HCT116 (cell line): ENCODE measurements around the gene CNTNAP2. TPM values are rescaled to one million over a fixed set of nuclear protein-coding genes. Genes with fewer than 3 reads are reported as not detected.

ENCODE experiments used
- ATAC-seq: fragments of 200-7000 bp; cut with Tn5 transposase; 2 replicates; pipeline ENCODE4 v1.9.1; 2020; ENCODE audit warnings: mild to moderate bottlenecking, moderate library complexity
- BruUV-seq: library from RNA; stranded (reverse); fragments of 400-500 nt; replicated peaks from 2 replicates; lab custom pipeline; 2021; lab: Mats Ljungman, UMichigan
- CTCF ChIA-PET: fragments of 300-600 bp; sonication (Branson Sonifier 250); formaldehyde crosslinking; loops from one replicate; lab custom pipeline; 2021; ENCODE audit warnings: antibody characterized with exemption; lab: Charles Lee
- POLR2A ChIA-PET: fragments of 300-600, 350-600 bp; sonication (Branson Sonifier 250); formaldehyde crosslinking; loops from one replicate; lab custom pipeline; 2021; ENCODE audit warnings: antibody characterized with exemption; lab: Charles Lee
- RAD21 ChIA-PET, 2 experiments: fragments of 300-600 bp; sonication (Branson Sonifier 250); formaldehyde crosslinking; loops; one replicate each; lab custom pipeline; 2023; ENCODE audit warnings: low total read pairs in 2 of 2; ENCODE audit not compliant: uncharacterized antibody in 2 of 2, unreplicated experiment in 2 of 2, low non-redundant PET in 1 of 2; lab: Charles Lee
- DNase-seq: peaks from one replicate; pipeline ENCODE4 v3.0.0-alpha.2; 2010; ENCODE audit warnings: low read depth, low spot score
- H2AFZ ChIP-seq: fragments of 200-600 bp; shearing (Covaris generic), sonication (generic); 2 replicates; pipeline ENCODE4 v1.6.1; 2017; ENCODE audit warnings: low read depth, mixed run types, mixed read lengths, antibody characterized with exemption, low read length; ENCODE audit not compliant: poor library complexity, severe bottlenecking
- H3K27ac ChIP-seq: 2 replicates; pipeline ENCODE4 v1.5.1; 2012; ENCODE audit warnings: low read depth, low read length
- H3K27me3 ChIP-seq: fragments of 200-600 bp; sonication (generic); 2 replicates; pipeline ENCODE4 v1.6.1; 2016; ENCODE audit warnings: mixed run types, low read length, mixed read lengths; ENCODE audit not compliant: insufficient read depth
- H3K36me3 ChIP-seq, 2 experiments: fragments of 200-500 bp in 1 of 2; fragments of 200-600 bp in 1 of 2; sonication (Bioruptor generic) in 1 of 2; sonication (generic) in 1 of 2; 2 replicates each; pipeline versions ENCODE4 v1.5.1 to v1.6.1; 2014 to 2016; ENCODE audit warnings: low read length in 2 of 2, inconsistent platforms in 1 of 2, mixed read lengths in 1 of 2, mixed run types in 1 of 2; ENCODE audit not compliant: insufficient read depth in 2 of 2, control insufficient read depth in 1 of 2
- H3K4me1 ChIP-seq, 2 experiments: fragments of 200-600 bp in 1 of 2; sonication (generic) in 1 of 2; 2 replicates each; pipeline versions ENCODE4 v1.5.1 to v1.6.1; 2012 to 2017; ENCODE audit warnings: low read length in 2 of 2, inconsistent platforms in 1 of 2, mild to moderate bottlenecking in 1 of 2, mixed read lengths in 1 of 2, mixed run types in 1 of 2, moderate library complexity in 1 of 2; ENCODE audit not compliant: insufficient read depth in 2 of 2, control insufficient read depth in 1 of 2
- H3K4me2 ChIP-seq: fragments of 200-600 bp; sonication (generic); 2 replicates; pipeline ENCODE4 v1.6.1; 2017; ENCODE audit warnings: mixed run types, low read length, mixed read lengths
- H3K4me3 ChIP-seq, 2 experiments: fragments of 200-600 bp in 1 of 2; sonication (generic) in 1 of 2; replicated peaks in 1 of 2; 2 replicates each; pipeline ENCODE4 v1.5.1; 2011 to 2016; ENCODE audit warnings: low read length in 2 of 2, control low read depth in 1 of 2, low read depth in 1 of 2, mild to moderate bottlenecking in 1 of 2, mixed read lengths in 1 of 2, mixed run types in 1 of 2
- H3K79me2 ChIP-seq: fragments of 200-600 bp; sonication (generic); 2 replicates; pipeline ENCODE4 v1.6.1; 2017; ENCODE audit warnings: mild to moderate bottlenecking, mixed run types, low read length, moderate library complexity, mixed read lengths; ENCODE audit not compliant: insufficient read depth
- H3K9ac ChIP-seq: fragments of 200-600 bp; sonication (generic); 2 replicates; pipeline ENCODE4 v1.6.1; 2016; ENCODE audit warnings: low read length, mixed read lengths
- H3K9me2 ChIP-seq: fragments of 200-600 bp; sonication (generic), shearing (Covaris generic); 2 replicates; pipeline ENCODE4 v1.6.1; 2017; ENCODE audit warnings: mixed run types, mild to moderate bottlenecking, moderate library complexity; ENCODE audit not compliant: insufficient read depth
- H3K9me3 ChIP-seq, 2 experiments: fragments of 200-500 bp in 1 of 2; fragments of 200-600 bp in 1 of 2; sonication (Bioruptor generic) in 1 of 2; sonication (generic) in 1 of 2; 2 replicates each; pipeline ENCODE4 v1.6.1; 2014 to 2017; ENCODE audit warnings: low read length in 2 of 2, mixed read lengths in 2 of 2, inconsistent platforms in 1 of 2, low read depth in 1 of 2, mild to moderate bottlenecking in 1 of 2, mixed run types in 1 of 2, moderate library complexity in 1 of 2; ENCODE audit not compliant: control insufficient read depth in 1 of 2, insufficient read depth in 1 of 2
- H4K20me1 ChIP-seq: fragments of 200-600 bp; sonication (generic), shearing (Covaris generic); 2 replicates; pipeline ENCODE4 v1.6.1; 2017; ENCODE audit warnings: mixed run types, mild to moderate bottlenecking, moderate library complexity; ENCODE audit not compliant: insufficient read depth
- CBX3 ChIP-seq: IDR thresholded peaks from 2 replicates; pipeline ENCODE4 v1.6.1; 2012; ENCODE audit warnings: low read depth
- CEBPB ChIP-seq: IDR thresholded peaks from 2 replicates; pipeline ENCODE4 v1.6.1; 2012; ENCODE audit warnings: low read depth
- EGR1 ChIP-seq: IDR thresholded peaks from 2 replicates; pipeline ENCODE4 v1.6.1; 2012; ENCODE audit warnings: low read depth
- ELF1 ChIP-seq: IDR thresholded peaks from 2 replicates; pipeline ENCODE4 v1.6.1; 2012; ENCODE audit warnings: low read depth, borderline replicate concordance
- EZH2 ChIP-seq: fragments of 200-600 bp; sonication (generic); IDR thresholded peaks from 2 replicates; pipeline ENCODE4 v1.6.1; 2017; ENCODE audit warnings: antibody characterized with exemption, mixed run types
- EZH2phosphoT487 ChIP-seq: fragments of 200-600 bp; IDR thresholded peaks from 2 replicates; pipeline ENCODE4 v1.6.1; 2018; ENCODE audit warnings: antibody characterized with exemption, borderline replicate concordance
- JUND ChIP-seq: IDR thresholded peaks from 2 replicates; pipeline ENCODE4 v1.6.1; 2012
- RAD21 ChIP-seq: IDR thresholded peaks from 2 replicates; pipeline ENCODE4 v1.6.1; 2012; ENCODE audit warnings: low read depth, mild to moderate bottlenecking
- SRF ChIP-seq: IDR thresholded peaks from 2 replicates; pipeline ENCODE4 v1.6.1; 2012; ENCODE audit warnings: low read depth
- TCF7L2 ChIP-seq: IDR thresholded peaks from 2 replicates; pipeline ENCODE4 v1.7.0; 2011; ENCODE audit warnings: borderline replicate concordance, inconsistent platforms; ENCODE audit not compliant: insufficient read depth, insufficient read length; ENCODE audit errors: extremely low read depth
- ZFX ChIP-seq: fragments of 450-650 bp; IDR thresholded peaks from 2 replicates; pipeline ENCODE4 v1.6.1; 2017
- intact Hi-C: fragments of 100-400 bp; cut with micrococcal nuclease; formaldehyde crosslinking; loops from 2 replicates; pipeline ENCODE4 v1.10.0; 2022
- total RNA-seq: library from RNA; stranded (reverse); gene quantifications from one replicate; pipeline ENCODE4 v1.2.1, GENCODE V29; 2021; ENCODE audit not compliant: unreplicated experiment
- TF ChIP-seq, protein P1 (sequence below), 3 experiments: fragments of 200-600 bp in 1 of 3; sonication (generic) in 1 of 3; IDR thresholded peaks in 2 of 3; conservative IDR thresholded peaks in 1 of 3; 2 replicates each; pipeline ENCODE4 v1.5.1; 2012 to 2017; ENCODE audit warnings: low read depth in 2 of 3, low read length in 2 of 3, antibody characterized with exemption in 1 of 3, borderline replicate concordance in 1 of 3, control low read depth in 1 of 3, mild to moderate bottlenecking in 1 of 3, mixed read lengths in 1 of 3, mixed run types in 1 of 3, moderate library complexity in 1 of 3; ENCODE audit not compliant: insufficient read depth in 1 of 3

The CNTNAP2 gene
- total RNA-seq, 1 experiment from 2014 or later = 0.37 TPM

DNA sequence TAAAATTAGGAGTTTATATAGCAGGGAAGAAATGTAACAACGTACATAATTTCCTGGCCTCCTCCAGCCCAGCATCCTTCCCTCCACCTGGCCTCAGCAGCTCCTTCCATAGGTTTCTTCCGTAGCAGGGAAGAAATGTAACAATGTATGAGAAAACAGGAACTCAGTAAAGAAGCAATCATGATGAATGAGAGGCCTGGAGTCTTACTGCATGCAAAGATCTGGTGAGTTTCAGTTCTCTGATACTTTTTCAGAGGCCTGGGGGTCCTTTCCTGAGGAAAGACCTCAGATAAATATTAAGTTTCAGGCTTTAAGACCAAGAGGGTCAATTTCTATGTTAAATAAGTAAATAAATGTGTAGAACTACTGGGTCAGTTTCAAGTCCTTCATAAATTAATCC, 2318.3 kb downstream of the CNTNAP2 start:
- no peaks in the 10 kb centered on the region for H3K9me2 ChIP-seq
- H3K4me2 ChIP-seq = no peak overlapping the region
- H3K27ac ChIP-seq = no peak overlapping the region
- H2AFZ ChIP-seq = no peak overlapping the region
- intact Hi-C loops = no loop called here
- H3K36me3 ChIP-seq = no peaks in the 10 kb centered on the region
- H3K27me3 ChIP-seq = no peaks in the 10 kb centered on the region
- H4K20me1 ChIP-seq = no peaks in the 10 kb centered on the region
- H3K9me3 ChIP-seq = no peaks in the 10 kb centered on the region
- H3K4me3 ChIP-seq = no peak overlapping the region
- H3K79me2 ChIP-seq = no peaks in the 10 kb centered on the region
- no peak overlapping the region for H3K9ac ChIP-seq
- ChIA-PET RAD21 (no interaction called here), CTCF (no interaction called here), POLR2A (no interaction called here)
- no TSS peak for BruUV-seq
- H3K4me1 ChIP-seq = no peaks in the 10 kb centered on the region
- DNase-seq = no peak
- ATAC-seq = no peak
- TF ChIP-seq EGR1 (no peak), CEBPB (no peak), CBX3 (no peak), JUND (no peak), RAD21 (no peak), SRF (no peak), ELF1 (no peak)
- TF ChIP-seq, protein P1, sequence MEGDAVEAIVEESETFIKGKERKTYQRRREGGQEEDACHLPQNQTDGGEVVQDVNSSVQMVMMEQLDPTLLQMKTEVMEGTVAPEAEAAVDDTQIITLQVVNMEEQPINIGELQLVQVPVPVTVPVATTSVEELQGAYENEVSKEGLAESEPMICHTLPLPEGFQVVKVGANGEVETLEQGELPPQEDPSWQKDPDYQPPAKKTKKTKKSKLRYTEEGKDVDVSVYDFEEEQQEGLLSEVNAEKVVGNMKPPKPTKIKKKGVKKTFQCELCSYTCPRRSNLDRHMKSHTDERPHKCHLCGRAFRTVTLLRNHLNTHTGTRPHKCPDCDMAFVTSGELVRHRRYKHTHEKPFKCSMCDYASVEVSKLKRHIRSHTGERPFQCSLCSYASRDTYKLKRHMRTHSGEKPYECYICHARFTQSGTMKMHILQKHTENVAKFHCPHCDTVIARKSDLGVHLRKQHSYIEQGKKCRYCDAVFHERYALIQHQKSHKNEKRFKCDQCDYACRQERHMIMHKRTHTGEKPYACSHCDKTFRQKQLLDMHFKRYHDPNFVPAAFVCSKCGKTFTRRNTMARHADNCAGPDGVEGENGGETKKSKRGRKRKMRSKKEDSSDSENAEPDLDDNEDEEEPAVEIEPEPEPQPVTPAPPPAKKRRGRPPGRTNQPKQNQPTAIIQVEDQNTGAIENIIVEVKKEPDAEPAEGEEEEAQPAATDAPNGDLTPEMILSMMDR (IDR thresholded peaks at IDR 0.05 in 2 of 3, conservative IDR thresholded peaks at IDR 0.05 in 1 of 3; ENCODE audit: borderline replicate concordance in 1 of 3, insufficient read depth in 1 of 3, low read depth in 2 of 3, low read length in 2 of 3) = no peak

DNA sequence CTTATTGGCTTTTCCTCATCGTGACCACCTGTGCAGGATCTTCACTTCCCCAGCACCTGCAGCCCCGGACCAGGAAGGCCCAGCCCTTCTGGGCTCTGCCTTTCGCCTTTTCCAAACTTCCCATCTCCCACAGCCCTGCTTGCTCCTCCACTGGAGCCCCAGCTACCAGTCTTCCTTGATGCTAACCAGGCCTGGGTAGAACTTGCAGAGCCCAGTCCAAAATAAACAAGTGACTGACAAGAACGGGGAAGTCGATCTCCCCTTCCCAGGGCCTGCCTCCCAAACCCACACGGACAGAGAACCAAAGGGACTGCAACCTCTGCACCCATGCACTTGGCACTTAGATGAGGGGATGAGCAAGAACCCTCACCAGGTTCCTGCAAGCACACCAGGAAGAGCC, 2319.1 kb downstream of the CNTNAP2 start:
- no peak overlapping the region for H2AFZ ChIP-seq
- H3K36me3 ChIP-seq = no peaks in the 10 kb centered on the region
- H3K9me3 ChIP-seq = no peaks in the 10 kb centered on the region
- no peak overlapping the region for H3K27ac ChIP-seq
- BruUV-seq = no TSS peak
- H4K20me1 ChIP-seq = no peaks in the 10 kb centered on the region
- H3K4me2 ChIP-seq = no peak overlapping the region
- H3K9ac ChIP-seq = no peak overlapping the region
- intact Hi-C loops = no loop called here
- ChIA-PET CTCF (no interaction called here), POLR2A (no interaction called here), RAD21 (no interaction called here)
- TF ChIP-seq EZH2phosphoT487 (no peak), EZH2 (no peak), ELF1 (no peak), ZFX (no peak), CBX3 (no peak), TCF7L2 (no peak)
- H3K4me3 ChIP-seq = no peak overlapping the region
- no peak for ATAC-seq
- H3K79me2 ChIP-seq = no peaks in the 10 kb centered on the region
- DNase-seq = no peak
- no peaks in the 10 kb centered on the region for H3K9me2 ChIP-seq
- H3K4me1 ChIP-seq = no peaks in the 10 kb centered on the region
- no peaks in the 10 kb centered on the region for H3K27me3 ChIP-seq
